CD4-positive, CD25-positive, alpha-beta regulatory T cell (primary cell): ENCODE measurements around the gene IFNA6. TPM values are rescaled to one million over a fixed set of nuclear protein-coding genes. Genes with fewer than 3 reads are reported as not detected.
A peak's percentile ranks its signal among the peaks of the same experiment; 100 is the strongest.

Source experiments
- ATAC-seq, 2 donors: fragments of 150-1000 bp; cut with Tn5 transposase; one replicate each; pipeline ENCODE4 v1.10.0; 2021; ENCODE audit warnings: low read depth in 2 of 2, moderate number of reproducible peaks in 2 of 2, moderate library complexity in 1 of 2
- DNase-seq, 3 donors: peaks; one replicate each; pipeline versions ENCODE4 v3.0.0 to v3.0.0-alpha.2; 2012 to 2022; ENCODE audit warnings: mixed read lengths in 1 of 3
- H3K27ac ChIP-seq: one replicate; pipeline ENCODE4 v1.7.0; 2013; ENCODE audit warnings: mild to moderate bottlenecking, low read length; ENCODE audit not compliant: insufficient read depth, poor library complexity, severe bottlenecking
- H3K27me3 ChIP-seq: one replicate; pipeline ENCODE4 v1.7.0; 2013; ENCODE audit warnings: low read length; ENCODE audit not compliant: control insufficient read depth, insufficient read depth
- H3K36me3 ChIP-seq: one replicate; pipeline ENCODE4 v1.7.0; 2013; ENCODE audit warnings: mild to moderate bottlenecking, low read length, moderate library complexity; ENCODE audit not compliant: control insufficient read depth, insufficient read depth
- H3K4me1 ChIP-seq: 2 replicates; pipeline ENCODE4 v1.7.0; 2013; ENCODE audit warnings: mild to moderate bottlenecking, low read length; ENCODE audit not compliant: insufficient read depth, control insufficient read depth, poor library complexity, severe bottlenecking
- H3K4me3 ChIP-seq: one replicate; pipeline ENCODE4 v1.7.0; 2013; ENCODE audit warnings: low read depth, mild to moderate bottlenecking, low read length, moderate library complexity
- H3K9me3 ChIP-seq, 2 experiments: 1 replicate in 1 of 2; 2 replicates in 1 of 2; pipeline ENCODE4 v1.7.0; 2013; ENCODE audit warnings: low read length in 2 of 2, mild to moderate bottlenecking in 1 of 2, moderate library complexity in 1 of 2; ENCODE audit not compliant: control insufficient read depth in 2 of 2
- H3K27ac Mint-ChIP-seq, 3 donors: one replicate each; pipeline ENCODE4 v1.8.0; 2020 to 2022; ENCODE audit warnings: mild to moderate bottlenecking in 3 of 3, mixed read lengths in 3 of 3, moderate library complexity in 2 of 3
- H3K27me3 Mint-ChIP-seq: one replicate; pipeline ENCODE4 v1.8.0; 2022; ENCODE audit warnings: mild to moderate bottlenecking, mixed read lengths
- H3K36me3 Mint-ChIP-seq: one replicate; pipeline ENCODE4 v1.8.0; 2020; ENCODE audit warnings: mixed read lengths
- H3K4me1 Mint-ChIP-seq, 4 donors: one replicate each; pipeline ENCODE4 v1.8.0; 2020 to 2022; ENCODE audit warnings: mixed read lengths in 4 of 4, mild to moderate bottlenecking in 1 of 4
- H3K4me3 Mint-ChIP-seq, 4 donors: one replicate each; pipeline ENCODE4 v1.8.0; 2020 to 2022; ENCODE audit warnings: mild to moderate bottlenecking in 4 of 4, mixed read lengths in 4 of 4, moderate library complexity in 3 of 4
- H3K9me3 Mint-ChIP-seq, 7 donors: one replicate each; pipeline ENCODE4 v1.8.0; 2020 to 2022; ENCODE audit warnings: mixed read lengths in 7 of 7, mild to moderate bottlenecking in 3 of 7, moderate library complexity in 2 of 7
- polyA plus RNA-seq, 4 donors: library from polyadenylated mRNA; unstranded; fragments of 300-500 nt; fragmentation: Illumina TruSeq; gene quantifications; one replicate each; pipeline ENCODE4 v1.2.3, GENCODE V29; 2021
- total RNA-seq: library from RNA; stranded (reverse); gene quantifications from one replicate; pipeline ENCODE4 v1.2.3, GENCODE V29; 2022

The IFNA6 gene
- total and polyA plus RNA-seq, 5 donors from 2014 or later = not detected

DNA sequence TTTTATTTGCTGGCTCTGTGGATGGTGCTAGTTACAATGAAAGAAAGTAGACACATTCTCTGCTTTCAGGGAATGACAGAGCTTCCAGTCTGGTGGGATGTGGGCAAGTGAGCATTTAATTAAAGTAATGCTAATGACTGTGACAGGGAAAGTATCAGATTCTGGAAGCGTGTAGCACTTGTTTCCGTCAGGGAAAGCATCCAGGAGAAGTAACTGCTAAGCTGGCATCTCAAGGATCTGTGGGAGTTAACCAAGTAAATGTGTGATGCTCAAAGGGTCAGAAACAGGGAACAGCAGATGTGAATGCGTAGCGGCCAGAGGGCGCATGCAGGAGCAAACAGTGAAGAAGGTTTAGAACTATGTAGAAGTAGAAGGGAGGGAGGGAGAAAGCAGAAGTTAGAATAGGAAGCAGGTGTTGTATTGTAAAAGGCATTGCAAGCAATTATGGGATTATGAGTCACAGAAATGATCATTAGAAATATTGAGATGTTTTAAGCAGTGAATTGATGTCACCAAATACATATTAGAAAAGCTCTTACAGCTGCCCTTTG is 27.7 kb downstream of the IFNA6 start:
- Mint-ChIP-seq H3K27ac (peak overlapping the region in 1 of 3 donors; percentile 15), H3K4me3 (no peak overlapping the region), H3K9me3 (no peaks in the 10 kb centered on the region), H3K36me3 (peaks cover 10% of the 10 kb centered on the region), H3K4me1 (peaks cover 17 to 34% (median 31%) of the 10 kb centered on the region in 4 donors), H3K27me3 (no peaks in the 10 kb centered on the region)
- Histone ChIP-seq H3K36me3 (peaks cover 23% of the 10 kb centered on the region), H3K27me3 (no peaks in the 10 kb centered on the region), H3K4me3 (no peak overlapping the region), H3K27ac (no peak overlapping the region), H3K9me3 (no peaks in the 10 kb centered on the region), H3K4me1 (peaks cover 6% of the 10 kb centered on the region)
- ATAC-seq (no peak), DNase-seq (no peak)

DNA sequence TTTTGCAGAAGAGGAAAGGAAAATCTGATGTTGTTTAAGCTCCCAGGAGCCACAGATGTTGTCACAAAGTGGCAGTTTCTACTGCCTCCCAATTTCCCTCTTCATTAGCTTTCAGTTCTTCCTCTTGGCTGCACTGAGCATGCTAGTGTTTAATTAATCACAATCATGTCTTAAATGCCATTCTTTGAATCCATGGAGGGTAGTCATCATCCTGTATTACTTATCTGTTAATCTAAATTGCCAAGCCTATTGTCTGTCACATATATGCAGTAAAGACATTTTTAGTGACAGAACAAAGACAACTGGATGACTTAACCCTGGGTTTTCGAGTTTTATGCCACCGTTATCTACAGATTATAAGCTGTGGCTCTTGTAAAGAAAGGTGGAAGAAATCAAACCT is 30.2 kb downstream of the IFNA6 start:
- DNase-seq = no peak
- H3K4me1 ChIP-seq = no peaks in the 10 kb centered on the region
- H3K4me1 Mint-ChIP-seq = peaks cover 5 to 17% (median 15%) of the 10 kb centered on the region in 4 donors
- H3K27ac ChIP-seq = no peak overlapping the region
- H3K9me3 Mint-ChIP-seq = no peaks in the 10 kb centered on the region
- no peaks in the 10 kb centered on the region for H3K9me3 ChIP-seq
- H3K36me3 ChIP-seq = peaks cover 20% of the 10 kb centered on the region
- peaks cover 2% of the 10 kb centered on the region for H3K27me3 ChIP-seq
- no peak overlapping the region for H3K4me3 Mint-ChIP-seq
- peak overlapping the region; percentile 6 to 39 (median 39) for H3K27ac Mint-ChIP-seq
- H3K4me3 ChIP-seq = no peak overlapping the region
- H3K36me3 Mint-ChIP-seq = peaks cover 10% of the 10 kb centered on the region
- ATAC-seq = no peak
- no peaks in the 10 kb centered on the region for H3K27me3 Mint-ChIP-seq

DNA sequence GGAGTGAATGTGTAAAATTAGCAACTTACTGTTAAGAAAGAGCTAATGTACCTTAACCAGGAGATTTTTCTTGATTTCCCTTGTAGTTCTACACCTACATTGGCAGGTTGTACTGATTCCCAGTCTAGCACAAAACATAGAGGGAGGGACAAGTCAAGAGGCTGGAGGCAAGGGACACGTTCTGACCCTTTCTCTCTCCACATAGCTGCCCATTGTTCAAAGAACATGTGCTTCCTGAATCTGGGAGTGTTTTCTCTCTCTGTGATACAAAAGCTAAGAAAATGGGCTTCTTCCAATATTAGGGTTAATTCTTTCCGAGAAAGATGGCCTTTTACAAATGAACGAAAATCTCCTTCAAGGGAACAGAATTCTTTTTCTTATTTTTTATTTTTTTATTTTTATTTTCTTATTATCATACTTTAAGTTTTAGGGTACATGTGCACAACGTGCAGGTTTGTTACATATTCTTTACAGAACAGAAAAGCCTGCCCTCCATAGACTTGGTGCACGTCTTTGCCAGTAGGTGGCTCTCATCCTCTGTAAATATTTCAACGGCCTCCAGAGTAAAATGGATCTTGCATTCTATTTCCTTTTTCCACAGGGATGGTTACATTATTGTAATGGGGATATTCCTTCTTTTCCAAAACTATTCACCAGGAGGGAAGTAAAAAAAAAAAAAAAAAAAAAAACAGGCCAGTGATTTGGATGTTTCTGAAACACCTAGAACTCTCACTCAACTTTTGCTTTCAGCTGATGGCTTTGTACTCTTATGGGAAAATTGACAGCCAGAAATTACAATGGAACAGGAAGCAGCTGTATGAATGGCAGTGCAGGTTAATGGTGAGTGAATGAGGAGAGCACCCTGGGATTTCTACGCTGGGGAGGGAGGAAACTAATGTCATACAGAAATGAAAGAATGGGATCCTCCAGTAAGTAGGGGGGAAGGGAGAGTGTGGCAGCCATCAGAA is 32.4 kb downstream of the IFNA6 start:
- H3K4me3 ChIP-seq = no peak overlapping the region
- Mint-ChIP-seq H3K4me1 (peaks cover 5 to 6% (median 6%) of the 10 kb centered on the region in 4 donors), H3K27me3 (no peaks in the 10 kb centered on the region), H3K9me3 (no peaks in the 10 kb centered on the region), H3K4me3 (no peak overlapping the region), H3K36me3 (peaks cover 7% of the 10 kb centered on the region), H3K27ac (no peak overlapping the region)
- peak in 1 of 2 donors; percentile 63 for ATAC-seq
- peak in 2 of 3 donors; percentile 34 to 52 for DNase-seq
- H3K4me1 ChIP-seq = no peaks in the 10 kb centered on the region
- H3K27ac ChIP-seq = no peak overlapping the region
- peaks cover 11% of the 10 kb centered on the region for H3K36me3 ChIP-seq
- H3K9me3 ChIP-seq = no peaks in the 10 kb centered on the region
- H3K27me3 ChIP-seq = peaks cover 2% of the 10 kb centered on the region

DNA sequence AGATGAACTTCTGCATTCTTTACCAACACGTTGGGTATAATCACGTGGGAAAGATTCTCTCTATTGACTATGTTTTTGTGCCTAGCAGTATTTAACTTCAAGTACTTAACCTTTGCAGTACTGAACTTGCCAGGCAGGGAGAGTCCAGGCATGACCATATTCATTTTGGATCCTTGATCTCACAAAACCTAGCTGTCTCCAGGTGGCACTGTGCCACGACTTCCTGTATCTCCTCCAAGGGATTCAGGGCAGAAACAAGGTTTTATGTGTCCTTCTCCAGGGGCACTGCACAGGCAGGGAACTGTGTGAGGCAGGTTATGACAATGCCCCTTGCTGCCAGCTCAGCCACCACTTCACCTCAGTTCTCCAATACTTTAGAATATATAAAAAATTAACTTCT is 33.8 kb downstream of the IFNA6 start:
- H3K27ac ChIP-seq = no peak overlapping the region
- H3K4me3 ChIP-seq = no peak overlapping the region
- Mint-ChIP-seq H3K9me3 (no peaks in the 10 kb centered on the region), H3K4me3 (no peak overlapping the region), H3K36me3 (no peaks in the 10 kb centered on the region), H3K27me3 (no peaks in the 10 kb centered on the region), H3K4me1 (peaks cover 2 to 6% (median 5%) of the 10 kb centered on the region in 4 donors), H3K27ac (peak overlapping the region in 1 of 3 donors; percentile 39)
- peaks cover 2% of the 10 kb centered on the region for H3K27me3 ChIP-seq
- ATAC-seq (no peak), DNase-seq (no peak)
- H3K4me1 ChIP-seq = no peaks in the 10 kb centered on the region
- H3K9me3 ChIP-seq = no peaks in the 10 kb centered on the region
- peaks cover 4% of the 10 kb centered on the region for H3K36me3 ChIP-seq

DNA sequence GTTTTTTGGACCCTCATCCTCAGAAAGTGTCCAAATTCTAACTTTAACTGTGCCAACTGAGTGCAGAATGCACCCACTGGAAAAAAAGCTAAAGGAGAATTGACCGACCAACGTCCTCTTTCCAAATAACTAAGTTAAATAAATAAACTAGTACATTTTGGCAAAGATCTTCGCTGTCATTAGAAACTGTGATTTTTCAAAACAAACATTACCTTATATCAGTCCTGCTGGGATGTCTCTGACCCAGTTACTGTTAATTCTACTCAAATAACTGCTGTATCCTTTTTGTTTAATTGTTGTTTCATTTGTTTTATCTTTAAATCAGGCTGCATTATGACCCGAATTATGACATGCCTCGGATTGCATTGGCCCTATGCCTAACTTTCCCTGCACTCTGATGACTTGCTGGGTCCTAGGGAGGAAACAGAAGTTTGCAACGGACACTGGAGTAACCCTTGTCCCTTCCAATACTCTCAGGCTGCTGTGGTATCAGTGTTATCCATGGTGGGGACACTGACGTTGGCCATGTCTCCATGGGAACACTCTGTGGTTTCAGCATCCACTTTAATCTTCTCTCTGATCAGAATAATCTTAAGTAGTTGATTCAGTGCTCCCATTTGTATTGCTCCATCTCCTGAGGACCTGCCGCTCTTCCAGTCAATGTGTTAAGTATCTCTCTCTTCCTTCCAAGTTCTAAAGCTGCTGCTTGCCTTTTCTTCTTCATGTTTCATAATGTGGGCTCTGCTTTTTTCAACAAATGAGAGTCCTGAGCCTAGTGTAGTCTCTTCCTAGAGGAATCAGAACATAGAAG is 34.5 kb downstream of the IFNA6 start:
- no peaks in the 10 kb centered on the region for H3K36me3 Mint-ChIP-seq
- ATAC-seq = no peak
- DNase-seq = no peak
- H3K27ac ChIP-seq = no peak overlapping the region
- peaks cover 2 to 6% (median 5%) of the 10 kb centered on the region in 4 donors for H3K4me1 Mint-ChIP-seq
- no peak overlapping the region for H3K4me3 ChIP-seq
- H3K27me3 ChIP-seq = peaks cover 2% of the 10 kb centered on the region
- H3K27me3 Mint-ChIP-seq = no peaks in the 10 kb centered on the region
- H3K4me1 ChIP-seq = no peaks in the 10 kb centered on the region
- H3K27ac Mint-ChIP-seq = peak overlapping the region in 1 of 3 donors; percentile 39
- H3K4me3 Mint-ChIP-seq = no peak overlapping the region
- H3K9me3 Mint-ChIP-seq = no peaks in the 10 kb centered on the region
- no peaks in the 10 kb centered on the region for H3K9me3 ChIP-seq
- peaks cover 2% of the 10 kb centered on the region for H3K36me3 ChIP-seq

DNA sequence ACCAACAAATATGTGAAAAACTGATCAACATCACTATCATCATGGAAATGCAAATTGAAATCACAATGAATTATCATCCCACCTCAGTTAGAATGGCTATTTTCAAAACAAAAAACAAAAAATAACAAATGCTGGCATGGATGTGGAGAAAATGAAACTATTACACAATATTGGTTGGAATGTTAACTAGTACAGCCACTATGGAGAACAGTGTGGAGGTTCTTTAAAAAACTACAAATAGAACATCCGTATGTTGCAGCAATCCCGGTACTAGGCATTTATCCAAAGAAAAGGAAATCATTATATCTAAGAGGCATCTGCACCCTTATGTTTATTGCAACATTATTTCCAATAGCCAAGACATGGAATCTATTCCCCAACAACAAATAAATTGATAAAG is 36.5 kb downstream of the IFNA6 start:
- no peak overlapping the region for H3K27ac Mint-ChIP-seq
- H3K4me1 Mint-ChIP-seq = peaks cover 2 to 6% (median 4%) of the 10 kb centered on the region in 4 donors
- Histone ChIP-seq H3K27me3 (peaks cover 2% of the 10 kb centered on the region), H3K36me3 (no peaks in the 10 kb centered on the region), H3K27ac (no peak overlapping the region), H3K4me3 (no peak overlapping the region), H3K4me1 (no peaks in the 10 kb centered on the region), H3K9me3 (no peaks in the 10 kb centered on the region)
- H3K9me3 Mint-ChIP-seq = no peaks in the 10 kb centered on the region
- H3K36me3 Mint-ChIP-seq = no peaks in the 10 kb centered on the region
- DNase-seq (no peak), ATAC-seq (no peak)
- no peak overlapping the region for H3K4me3 Mint-ChIP-seq
- peaks cover 4% of the 10 kb centered on the region for H3K27me3 Mint-ChIP-seq

DNA sequence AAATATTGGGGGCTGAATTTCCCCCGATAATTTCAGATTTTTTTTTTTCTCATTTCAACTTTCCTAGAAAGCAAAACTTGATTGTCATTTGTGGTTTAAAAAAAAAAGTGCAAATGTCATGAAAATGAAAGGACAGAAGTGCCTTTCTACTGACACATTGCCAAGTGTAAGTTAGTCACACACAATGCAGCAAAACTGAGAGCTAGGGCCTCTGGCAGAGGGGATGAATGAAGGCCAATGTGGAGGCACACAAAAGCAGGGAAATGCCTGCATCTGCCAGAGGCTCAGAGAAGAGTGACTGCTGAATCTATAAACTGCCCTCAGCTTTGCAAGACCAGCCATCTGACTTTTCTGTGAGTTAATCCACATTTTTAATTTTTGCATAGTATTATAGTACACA is 38.8 kb downstream of the IFNA6 start:
- Mint-ChIP-seq H3K4me3 (no peak overlapping the region), H3K9me3 (no peaks in the 10 kb centered on the region), H3K27ac (no peak overlapping the region), H3K4me1 (no peaks in the 10 kb centered on the region), H3K36me3 (no peaks in the 10 kb centered on the region), H3K27me3 (peaks cover 9% of the 10 kb centered on the region)
- H3K4me1 ChIP-seq = no peaks in the 10 kb centered on the region
- H3K36me3 ChIP-seq = no peaks in the 10 kb centered on the region
- no peak overlapping the region for H3K4me3 ChIP-seq
- H3K27ac ChIP-seq = no peak overlapping the region
- no peaks in the 10 kb centered on the region for H3K9me3 ChIP-seq
- DNase-seq = no peak
- H3K27me3 ChIP-seq = peaks cover 2% of the 10 kb centered on the region
- no peak for ATAC-seq
